Stimulated activated CD4-positive, alpha-beta T cell treated with anti-CD3 and anti-CD28 coated beads, Interleukin-4, amount 100 ng/mL, for 48 hours (primary cell): ENCODE data around the gene HSPA12B.

ENCODE experiments used
- DNase-seq, 2 donors: peaks; one replicate each; pipeline ENCODE4 v3.0.0-alpha.2; 2020; ENCODE audit warnings: low read depth in 2 of 2

Gene HSPA12B

GRCh38 chr20:3749087-3749688 lies 16.7 kb downstream of the HSPA12B start:
- DNase-seq: no peak

- DNase-seq: peak; percentile 19 to 46
These were observed 17.4 kb downstream of the HSPA12B start for GRCh38 chr20:3749689-3750531.

GRCh38 chr20:3751305-3751674 lies 18.8 kb downstream of the HSPA12B start:
- no peak for DNase-seq

- peak; percentile 40 to 59 for DNase-seq
These were observed 19.3 kb downstream of the HSPA12B start for GRCh38 chr20:3751675-3752385.

- DNase-seq: no peak
These were observed 19.9 kb downstream of the HSPA12B start for GRCh38 chr20:3752386-3752759.

GRCh38 chr20:3753098-3753497 lies 20.6 kb downstream of the HSPA12B start:
- peak; percentile 40 to 50 for DNase-seq

GRCh38 chr20:3753501-3754275 lies 21.2 kb downstream of the HSPA12B start:
- no peak for DNase-seq

- DNase-seq: no peak
These were observed 21.8 kb downstream of the HSPA12B start for GRCh38 chr20:3754276-3754630.

- no peak for DNase-seq
These were observed 22.8 kb downstream of the HSPA12B start for GRCh38 chr20:3755269-3755668.

GRCh38 chr20:3755814-3756480 lies 23.5 kb downstream of the HSPA12B start:
- no peak for DNase-seq

GRCh38 chr20:3757268-3757667 lies 24.8 kb downstream of the HSPA12B start:
- no peak for DNase-seq

GRCh38 chr20:3758566-3758965 lies 26.1 kb downstream of the HSPA12B start:
- DNase-seq: no peak

- no peak for DNase-seq
These were observed 26.9 kb downstream of the HSPA12B start for GRCh38 chr20:3759316-3759823.

GRCh38 chr20:3759884-3760283 lies 27.4 kb downstream of the HSPA12B start:
- no peak for DNase-seq

- DNase-seq: no peak
These were observed 28.3 kb downstream of the HSPA12B start for GRCh38 chr20:3760655-3761348.

GRCh38 chr20:3763671-3764601 lies 31.5 kb downstream of the HSPA12B start:
- no peak for DNase-seq

GRCh38 chr20:3764659-3765058 lies 32.2 kb downstream of the HSPA12B start:
- DNase-seq: no peak

GRCh38 chr20:3765171-3765882 lies 32.8 kb downstream of the HSPA12B start:
- no peak for DNase-seq
